DOHH2 (cell line): Measurements from ENCODE around the gene PIM3.

Experiments
- CTCF ChIP-seq: fragments of 200-600 bp; sonication (generic); IDR thresholded peaks from one replicate; pipeline ENCODE4 v1.5.1; 2014; ENCODE audit warnings: antibody characterized with exemption, mild to moderate bottlenecking, low read depth, low read length; ENCODE audit not compliant: poor library complexity, severe bottlenecking
- EZH2phosphoT487 ChIP-seq: fragments of 200-600 bp; sonication (generic); IDR thresholded peaks from 2 replicates; pipeline ENCODE4 v1.6.1; 2017; ENCODE audit warnings: borderline replicate concordance, mild to moderate bottlenecking, antibody characterized with exemption, low read length, moderate library complexity, mixed read lengths

- TF ChIP-seq CTCF = no peak
- TF ChIP-seq EZH2phosphoT487 = no peak
These were observed 37.6 kb upstream of the PIM3 start for GRCh38 chr22:49922926-49923325.
